PFSK-1 (cell line): ENCODE data around the gene PTPN11.

Source experiments
- FOXP2 ChIP-seq: optimal IDR thresholded peaks from 2 replicates; pipeline ENCODE3; 2011; ENCODE audit warnings: borderline replicate concordance, control low read depth, inconsistent platforms; ENCODE audit not compliant: insufficient read depth; ENCODE audit errors: extremely low read length, extremely low read depth
- POLR2AphosphoS5 ChIP-seq: IDR thresholded peaks from 2 replicates; pipeline ENCODE4 v1.6.1; 2012; ENCODE audit warnings: low read depth, mild to moderate bottlenecking, control low read depth, low read length, moderate library complexity
- REST ChIP-seq, 2 experiments: IDR thresholded peaks; 2 replicates each; pipeline versions ENCODE4 v1.6.1 to v1.8.0; 2011 to 2012; ENCODE audit warnings: low read depth in 2 of 2, low read length in 2 of 2, control low read depth in 1 of 2, inconsistent platforms in 1 of 2, mild to moderate bottlenecking in 1 of 2, moderate library complexity in 1 of 2; ENCODE audit not compliant: insufficient read depth in 1 of 2
- SIN3A ChIP-seq: IDR thresholded peaks from 2 replicates; pipeline ENCODE4 v1.6.1; 2012; ENCODE audit warnings: mild to moderate bottlenecking, low read length, moderate library complexity, borderline replicate concordance; ENCODE audit not compliant: insufficient read depth
- TAF1 ChIP-seq: IDR thresholded peaks from 2 replicates; pipeline ENCODE4 v1.6.1; 2012; ENCODE audit warnings: low read length, control low read depth, borderline replicate concordance; ENCODE audit not compliant: insufficient read depth

The PTPN11 gene

GRCh38 chr12:112517730-112518364, 99.1 kb downstream of the PTPN11 start:
- TF ChIP-seq POLR2AphosphoS5: no peak
- TF ChIP-seq TAF1: no peak
- TF ChIP-seq FOXP2: no peak
- TF ChIP-seq REST (IDR thresholded peaks at IDR 0.05; ENCODE audit: insufficient read depth in 1 of 2, low read depth in 2 of 2, low read length in 2 of 2): no peak
- TF ChIP-seq SIN3A: no peak

- TF ChIP-seq POLR2AphosphoS5 (no peak), FOXP2 (no peak), SIN3A (no peak), REST (IDR thresholded peaks at IDR 0.05; ENCODE audit: insufficient read depth in 1 of 2, low read depth in 2 of 2, low read length in 2 of 2) (no peak)
Observed at GRCh38 chr12:112518365-112518735, 99.6 kb downstream of the PTPN11 start.

- no peak for TF ChIP-seq TAF1
Observed at GRCh38 chr12:112523856-112524255, 105.1 kb downstream of the PTPN11 start.

GRCh38 chr12:112524269-112524668, 105.5 kb downstream of the PTPN11 start:
- no peak for TF ChIP-seq REST (IDR thresholded peaks at IDR 0.05; ENCODE audit: insufficient read depth in 1 of 2, low read depth in 2 of 2, low read length in 2 of 2)
- no peak for TF ChIP-seq FOXP2
- TF ChIP-seq SIN3A: no peak
- TF ChIP-seq POLR2AphosphoS5: no peak
- no peak for TF ChIP-seq TAF1

- TF ChIP-seq REST (IDR thresholded peaks at IDR 0.05; ENCODE audit: insufficient read depth in 1 of 2, low read depth in 2 of 2, low read length in 2 of 2): no peak
- no peak for TF ChIP-seq FOXP2
- no peak for TF ChIP-seq SIN3A
- TF ChIP-seq TAF1: no peak
- TF ChIP-seq POLR2AphosphoS5: no peak
Observed at GRCh38 chr12:112524676-112525425, 106.1 kb downstream of the PTPN11 start.
